Kidney (tissue), 14 donors: ENCODE data around the gene ANKRD65. TPM values are rescaled to one million over a fixed set of nuclear protein-coding genes. Genes with fewer than 3 reads are reported as not detected.
"Not testable (repeated sequence)": the region's sequence is repeated elsewhere in the genome, so short reads cannot be mapped to it uniquely, and the experiment has no call there.

ENCODE experiments used
- DNase-seq, 5 donors: peaks; one replicate each; pipeline ENCODE4 v3.0.0-alpha.2; 2013 to 2020
- FAIRE-seq: peaks from 2 replicates; lab custom pipeline; 2012; peaks lifted over from hg19 to GRCh38; lab: Jason Lieb, UNC
- H3K27ac ChIP-seq, 2 donors: one replicate each; pipeline ENCODE4 v1.7.0; 2013; ENCODE audit warnings: low read depth in 2 of 2, low read length in 2 of 2, inconsistent platforms in 1 of 2
- H3K27me3 ChIP-seq: one replicate; pipeline ENCODE4 v1.7.1; 2013; ENCODE audit warnings: low read length, inconsistent platforms; ENCODE audit not compliant: control insufficient read depth, insufficient read depth
- H3K36me3 ChIP-seq, 3 donors: one replicate each; pipeline versions ENCODE4 v1.7.0 to v1.7.1; 2013; ENCODE audit warnings: low read length in 3 of 3, control low read depth in 1 of 3, inconsistent platforms in 1 of 3; ENCODE audit not compliant: insufficient read depth in 3 of 3, control insufficient read depth in 2 of 3
- H3K4me1 ChIP-seq, 3 donors: one replicate each; pipeline versions ENCODE4 v1.7.0 to v1.7.1; 2013; ENCODE audit warnings: low read length in 3 of 3, inconsistent platforms in 1 of 3, low read depth in 1 of 3; ENCODE audit not compliant: control insufficient read depth in 2 of 3, insufficient read depth in 2 of 3
- H3K4me3 ChIP-seq, 3 donors: one replicate each; pipeline versions ENCODE4 v1.7.0 to v1.8.1; 2013; ENCODE audit warnings: low read length in 3 of 3, control low read depth in 1 of 3, inconsistent platforms in 1 of 3
- H3K9ac ChIP-seq, 3 donors: one replicate each; pipeline versions ENCODE4 v1.7.0 to v1.7.1; 2013; ENCODE audit warnings: low read length in 3 of 3, control low read depth in 1 of 3, inconsistent platforms in 1 of 3
- H3K9me3 ChIP-seq, 3 donors: one replicate each; pipeline versions ENCODE4 v1.7.0 to v1.7.1; 2013; ENCODE audit warnings: low read length in 3 of 3, control low read depth in 1 of 3, inconsistent platforms in 1 of 3; ENCODE audit not compliant: control insufficient read depth in 2 of 3, insufficient read depth in 1 of 3
- intact Hi-C: fragments of 100-400 bp; cut with DNase I; formaldehyde crosslinking; loops from one replicate; pipeline ENCODE4 v1.11.1; 2022
- polyA plus RNA-seq: library from polyadenylated mRNA; stranded (reverse); fragments of 350-450 nt; fragmentation: Illumina TruSeq; extraction: RNeasy Lipid Tissue Mini Kit (QIAGEN cat#74804); gene quantifications from one replicate; pipeline ENCODE4 v1.2.3, GENCODE V29; 2014; ENCODE audit warnings: low read depth, low replicate concordance; ENCODE audit not compliant: insufficient read depth
- total RNA-seq: library from RNA; stranded (reverse); fragmentation: NEBNext Ultra II Directional; extraction: Animal tissue kit (Norgen Biotek cat#: 25700); gene quantifications from one replicate; pipeline ENCODE4 v1.2.1, GENCODE V29; 2021
- TF ChIP-seq, protein P1 (sequence below): IDR thresholded peaks from 3 replicates; pipeline ENCODE4 v1.5.1; 2012; ENCODE audit warnings: mild to moderate bottlenecking, moderate library complexity, borderline replicate concordance; ENCODE audit not compliant: insufficient read depth; ENCODE audit errors: extremely low read depth
- donor health status: control.
- donor health status: control.
- donor health status: control.
- donor health status: control.
- donor health status: control.
- donor health status: DM: yes; HTN: yes; CAD: no.
- donor health status: Normal renal cell carcinoma (clear cell type).

Gene ANKRD65
- total and polyA plus RNA-seq, 2 donors from 2014 or later, result 5.2 to 7.1 TPM

DNA sequence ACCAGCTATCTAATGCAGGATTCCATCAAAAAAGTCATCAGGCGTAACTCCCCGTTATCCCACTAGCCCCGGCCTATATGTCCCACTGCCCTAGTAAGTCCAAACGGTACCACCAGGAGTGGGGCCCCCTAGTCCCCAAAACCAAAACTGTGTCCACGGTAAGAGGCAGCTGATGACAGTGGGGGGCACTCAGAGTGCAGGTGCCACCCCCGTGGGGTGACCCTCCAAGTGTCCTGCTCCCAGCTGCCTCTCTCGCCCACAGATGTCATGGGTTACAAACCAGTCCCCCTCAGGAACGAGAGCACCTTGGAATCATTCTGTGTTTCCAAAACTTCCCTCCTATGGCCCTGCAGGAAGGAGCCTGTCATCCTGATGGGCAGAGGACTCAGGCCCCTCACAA, 35.1 kb downstream of the ANKRD65 start:
- Histone ChIP-seq H3K9me3 (no peaks in the 10 kb centered on the region), H3K9ac (no peak overlapping the region), H3K4me1 (no peaks in the 10 kb centered on the region), H3K4me3 (no peak overlapping the region), H3K27me3 (no peaks in the 10 kb centered on the region), H3K27ac (no peak overlapping the region), H3K36me3 (peaks cover 11 to 43% (median 23%) of the 10 kb centered on the region in 3 donors)
- intact Hi-C loops, result no loop called here
- FAIRE-seq, result no peak
- no peak for DNase-seq
- TF ChIP-seq, protein P1, sequence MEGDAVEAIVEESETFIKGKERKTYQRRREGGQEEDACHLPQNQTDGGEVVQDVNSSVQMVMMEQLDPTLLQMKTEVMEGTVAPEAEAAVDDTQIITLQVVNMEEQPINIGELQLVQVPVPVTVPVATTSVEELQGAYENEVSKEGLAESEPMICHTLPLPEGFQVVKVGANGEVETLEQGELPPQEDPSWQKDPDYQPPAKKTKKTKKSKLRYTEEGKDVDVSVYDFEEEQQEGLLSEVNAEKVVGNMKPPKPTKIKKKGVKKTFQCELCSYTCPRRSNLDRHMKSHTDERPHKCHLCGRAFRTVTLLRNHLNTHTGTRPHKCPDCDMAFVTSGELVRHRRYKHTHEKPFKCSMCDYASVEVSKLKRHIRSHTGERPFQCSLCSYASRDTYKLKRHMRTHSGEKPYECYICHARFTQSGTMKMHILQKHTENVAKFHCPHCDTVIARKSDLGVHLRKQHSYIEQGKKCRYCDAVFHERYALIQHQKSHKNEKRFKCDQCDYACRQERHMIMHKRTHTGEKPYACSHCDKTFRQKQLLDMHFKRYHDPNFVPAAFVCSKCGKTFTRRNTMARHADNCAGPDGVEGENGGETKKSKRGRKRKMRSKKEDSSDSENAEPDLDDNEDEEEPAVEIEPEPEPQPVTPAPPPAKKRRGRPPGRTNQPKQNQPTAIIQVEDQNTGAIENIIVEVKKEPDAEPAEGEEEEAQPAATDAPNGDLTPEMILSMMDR, result no peak

DNA sequence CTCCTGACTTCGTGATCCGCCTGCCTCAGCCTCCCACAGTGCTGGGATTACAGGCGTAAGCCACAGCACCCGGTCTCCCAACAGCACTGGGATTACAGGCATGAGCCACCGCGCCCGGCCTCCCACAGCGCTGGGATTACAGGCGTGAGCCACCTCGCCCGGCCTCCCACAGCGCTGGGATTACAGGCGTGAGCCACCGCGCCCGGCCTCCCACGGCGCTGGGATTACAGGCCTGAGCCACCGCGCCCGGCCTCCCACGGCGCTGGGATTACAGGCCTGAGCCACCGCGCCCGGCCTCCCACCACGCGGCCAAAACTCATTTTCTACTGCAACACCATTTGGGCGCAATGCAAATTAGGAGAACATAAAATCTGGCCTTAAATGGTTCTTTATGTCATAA, 35.7 kb downstream of the ANKRD65 start:
- H3K27ac ChIP-seq, H3K9ac ChIP-seq, H3K27me3 ChIP-seq, H3K4me3 ChIP-seq, DNase-seq, H3K4me1 ChIP-seq, intact Hi-C loops, H3K9me3 ChIP-seq, FAIRE-seq: not testable (repeated sequence)
- peaks cover 7 to 37% (median 17%) of the 10 kb centered on the region in 3 donors for H3K36me3 ChIP-seq

DNA sequence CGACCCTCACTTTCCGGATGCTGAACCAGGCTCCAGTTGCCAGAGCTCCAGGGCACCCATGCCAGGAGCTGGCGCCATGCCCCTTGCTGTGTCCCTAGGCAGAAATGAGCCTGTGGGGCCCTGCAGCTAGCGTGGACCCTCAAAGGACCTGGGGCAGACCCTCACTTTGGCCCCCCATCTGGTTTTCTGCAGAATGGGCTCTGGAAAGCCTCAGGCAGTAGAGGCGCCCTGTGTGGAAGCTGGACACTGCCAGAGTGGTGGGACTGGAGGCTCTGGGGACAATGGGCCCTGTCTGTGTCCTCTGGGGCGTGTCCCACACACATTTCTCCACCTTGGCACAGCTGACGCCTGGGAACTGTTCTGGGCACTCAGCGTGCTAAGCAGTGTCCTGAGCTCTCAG, 39.8 kb downstream of the ANKRD65 start:
- Histone ChIP-seq H3K36me3 (peaks cover 0 to 9% (median 5%) of the 10 kb centered on the region in 3 donors), H3K4me1 (no peaks in the 10 kb centered on the region)
- TF ChIP-seq, protein P1, result no peak

DNA sequence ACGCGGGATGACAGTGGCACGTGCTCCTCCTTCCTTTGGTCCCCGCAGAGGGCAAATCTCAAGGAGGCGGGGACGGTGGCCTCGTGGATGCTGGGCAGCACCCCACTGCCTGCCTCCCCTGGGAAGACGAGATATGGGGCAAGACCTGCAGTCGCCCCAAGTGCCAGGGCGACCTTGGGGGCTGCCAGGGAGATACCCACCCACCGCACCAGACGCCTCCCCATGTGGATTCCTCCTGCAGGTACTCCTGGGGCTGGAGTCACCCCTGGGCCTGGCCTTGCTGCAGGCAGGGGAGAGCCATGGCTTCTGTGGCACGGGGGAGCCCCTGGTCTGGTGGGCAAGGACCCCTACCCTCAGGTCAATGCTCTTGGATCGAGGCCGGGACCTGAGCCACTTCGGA, 40.2 kb downstream of the ANKRD65 start:
- H3K4me3 ChIP-seq, result no peak overlapping the region
- intact Hi-C loops, result no loop called here
- H3K9me3 ChIP-seq, result no peaks in the 10 kb centered on the region
- TF ChIP-seq, protein P1, result no peak
- FAIRE-seq, result no peak
- H3K27me3 ChIP-seq, result no peaks in the 10 kb centered on the region
- H3K9ac ChIP-seq, result no peak overlapping the region
- no peak overlapping the region for H3K27ac ChIP-seq
- no peak for DNase-seq
- H3K4me1 ChIP-seq, result no peaks in the 10 kb centered on the region
- H3K36me3 ChIP-seq, result peaks cover 0 to 5% (median under 1%) of the 10 kb centered on the region in 3 donors

More for the DNA sequence above, 39.8 kb downstream of the ANKRD65 start:
- Histone ChIP-seq H3K9ac (no peak overlapping the region), H3K4me3 (no peak overlapping the region), H3K9me3 (no peaks in the 10 kb centered on the region), H3K27me3 (no peaks in the 10 kb centered on the region), H3K27ac (no peak overlapping the region)
- intact Hi-C loops, result no loop called here
- FAIRE-seq (no peak), DNase-seq (no peak)
